PC-3 (cell line): ENCODE results near the gene KCTD16. TPM values are rescaled to one million over a fixed set of nuclear protein-coding genes. Genes with fewer than 3 reads are reported as not detected.

ENCODE experiments used
- ATAC-seq: fragments of 200-7000 bp; cut with Tn5 transposase; 2 replicates; pipeline ENCODE4 v1.9.1; 2020; ENCODE audit warnings: mild to moderate bottlenecking, moderate library complexity
- BruUV-seq: library from RNA; stranded (reverse); fragments of 400-500 nt; replicated peaks from 2 replicates; lab custom pipeline; 2021; lab: Mats Ljungman, UMichigan
- CTCF ChIA-PET: fragments of 300-600 bp; sonication (Branson Sonifier 250); formaldehyde crosslinking; loops from one replicate; lab custom pipeline; 2022; ENCODE audit warnings: antibody characterized with exemption; lab: Charles Lee
- POLR2A ChIA-PET: fragments of 300-600 bp; sonication (Branson Sonifier 250); formaldehyde crosslinking; loops from one replicate; lab custom pipeline; 2022; ENCODE audit warnings: antibody characterized with exemption; ENCODE audit not compliant: unreplicated experiment; lab: Charles Lee
- DNase-seq: peaks from one replicate; pipeline ENCODE4 v3.0.0-alpha.2; 2015
- H2AFZ ChIP-seq: fragments of 300-600 bp; sonication (generic); 2 replicates; pipeline ENCODE4 v1.6.0; 2016; ENCODE audit warnings: antibody characterized with exemption, low read length
- H3F3A ChIP-seq: fragments of 300-600 bp; sonication (generic); one replicate; pipeline ENCODE4 v1.6.0; 2017; ENCODE audit warnings: antibody characterized with exemption, low read length, control low read depth, mild to moderate bottlenecking; ENCODE audit not compliant: unreplicated experiment
- H3K27ac ChIP-seq: fragments of 300-600 bp; sonication (generic); 2 replicates; pipeline ENCODE4 v1.5.1; 2016; ENCODE audit warnings: mild to moderate bottlenecking, low read length
- H3K27me3 ChIP-seq: fragments of 300-600 bp; sonication (generic); 2 replicates; pipeline ENCODE4 v1.6.1; 2016; ENCODE audit warnings: low read length, mixed read lengths
- H3K36me3 ChIP-seq: fragments of 300-600 bp; sonication (generic); 2 replicates; pipeline ENCODE4 v1.6.1; 2016; ENCODE audit warnings: low read depth, mixed run types, low read length, mixed read lengths
- H3K4me1 ChIP-seq: fragments of 300-600 bp; sonication (generic); 2 replicates; pipeline ENCODE4 v1.5.1; 2016; ENCODE audit warnings: low read length; ENCODE audit not compliant: insufficient read depth
- H3K4me2 ChIP-seq: fragments of 300-600 bp; sonication (generic); 2 replicates; pipeline ENCODE4 v1.6.0; 2016; ENCODE audit warnings: low read length
- H3K4me3 ChIP-seq: fragments of 300-600 bp; sonication (generic); 2 replicates; pipeline ENCODE4 v1.5.1; 2016; ENCODE audit warnings: mild to moderate bottlenecking, low read length, mixed read lengths
- H3K79me2 ChIP-seq: fragments of 300-600 bp; sonication (generic); 2 replicates; pipeline ENCODE4 v1.6.1; 2017; ENCODE audit warnings: low read length, mixed read lengths
- H3K9ac ChIP-seq: fragments of 300-600 bp; sonication (generic); 2 replicates; pipeline ENCODE4 v1.6.0; 2016; ENCODE audit warnings: mild to moderate bottlenecking, low read length
- H3K9me2 ChIP-seq: fragments of 300-600 bp; sonication (generic); replicated peaks from 2 replicates; pipeline ENCODE4 v1.6.1; 2016; ENCODE audit warnings: mixed run types, low read length, mixed read lengths
- H3K9me3 ChIP-seq: fragments of 300-600 bp; sonication (generic); 2 replicates; pipeline ENCODE4 v1.6.1; 2016; ENCODE audit warnings: low read length, mixed read lengths
- H4K20me1 ChIP-seq: fragments of 300-600 bp; sonication (generic); 2 replicates; pipeline ENCODE4 v1.6.1; 2016; ENCODE audit warnings: low read length, mixed read lengths
- CTCF ChIP-seq: fragments of 300-600 bp; sonication (generic); conservative IDR thresholded peaks from 2 replicates; pipeline ENCODE4 v1.5.1; 2017; ENCODE audit warnings: antibody characterized with exemption, low read depth, mild to moderate bottlenecking, low read length
- EZH2 ChIP-seq: fragments of 300-600 bp; sonication (generic); IDR thresholded peaks from one replicate; pipeline ENCODE4 v1.6.1; 2017; ENCODE audit warnings: antibody characterized with exemption, mild to moderate bottlenecking, low read length; ENCODE audit not compliant: unreplicated experiment
- EZH2phosphoT487 ChIP-seq: fragments of 300-600 bp; sonication (generic); IDR thresholded peaks from 2 replicates; pipeline ENCODE4 v1.6.1; 2018; ENCODE audit warnings: mild to moderate bottlenecking, antibody characterized with exemption, low read length, borderline replicate concordance
- intact Hi-C: fragments of 100-400 bp; cut with micrococcal nuclease; formaldehyde crosslinking; loops from 2 replicates; pipeline ENCODE4 v1.9.0; 2023
- total RNA-seq: library from RNA; depleted of rRNA; stranded (reverse); fragments of >200 nt; gene quantifications from 2 replicates; pipeline ENCODE4 v1.2.3, GENCODE V29; 2014

The KCTD16 gene
- total RNA-seq, 1 experiment from 2014 or later: not detected

GRCh38 chr5:144189800-144190429 lies 19.2 kb downstream of the KCTD16 start:
- no peaks in the 10 kb centered on the region for H4K20me1 ChIP-seq
- no peak overlapping the region for H3K4me3 ChIP-seq
- no peak overlapping the region for H2AFZ ChIP-seq
- no peak overlapping the region for H3K9ac ChIP-seq
- H3K9me2 ChIP-seq: no peaks in the 10 kb centered on the region
- peak overlapping the region; percentile 61 for H3K4me2 ChIP-seq
- H3F3A ChIP-seq: no peaks in the 10 kb centered on the region
- no peaks in the 10 kb centered on the region for H3K36me3 ChIP-seq
- TF ChIP-seq EZH2 (no peak), CTCF (no peak)
- ChIA-PET CTCF (no interaction called here), POLR2A (no interaction called here)
- peak overlapping the region; percentile 11; the same call in 1 of the 2 replicates for H3K27ac ChIP-seq
- intact Hi-C loops: loop anchor here (10.0 kb wide), 1 partner anchor 1265 kb away; no protein-coding TSS in a partner anchor
- DNase-seq: peak; percentile 57
- peak; percentile 63 for ATAC-seq
- BruUV-seq: no TSS peak
- no peaks in the 10 kb centered on the region for H3K27me3 ChIP-seq
- H3K9me3 ChIP-seq: no peaks in the 10 kb centered on the region
- peaks cover 17% of the 10 kb centered on the region for H3K4me1 ChIP-seq
- H3K79me2 ChIP-seq: no peaks in the 10 kb centered on the region

DNA sequence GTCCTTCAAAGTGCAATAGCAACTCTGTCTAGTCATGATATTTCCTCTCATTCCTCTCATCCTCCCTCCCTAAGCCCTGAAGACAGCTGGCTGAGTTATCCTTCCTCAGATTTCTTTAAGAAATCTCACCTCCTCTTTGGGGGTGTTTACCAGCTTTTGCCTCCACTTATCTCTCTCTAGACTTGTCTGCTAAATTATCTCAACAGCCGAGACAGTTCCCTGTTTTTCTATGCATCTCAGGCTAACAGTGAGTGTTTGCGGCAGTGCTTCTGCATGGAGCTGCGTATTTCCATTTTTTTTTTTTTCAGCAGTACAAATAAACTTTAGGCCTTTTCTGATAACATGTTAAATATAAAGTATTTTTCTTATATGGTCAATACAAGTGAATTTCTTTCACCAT lies 20.9 kb downstream of the KCTD16 start:
- DNase-seq (no peak), ATAC-seq (no peak)
- Histone ChIP-seq H4K20me1 (no peaks in the 10 kb centered on the region), H3K79me2 (no peaks in the 10 kb centered on the region), H3K9me2 (no peaks in the 10 kb centered on the region), H3K27me3 (no peaks in the 10 kb centered on the region), H3K4me3 (no peak overlapping the region), H3F3A (no peaks in the 10 kb centered on the region), H3K9ac (no peak overlapping the region), H3K4me2 (peak overlapping the region; percentile 39; the same call in 1 of the 2 replicates), H3K27ac (no peak overlapping the region), H2AFZ (no peak overlapping the region), H3K4me1 (peaks cover 17% of the 10 kb centered on the region), H3K36me3 (no peaks in the 10 kb centered on the region), H3K9me3 (no peaks in the 10 kb centered on the region)
- ChIA-PET CTCF (interaction anchor here (0.6 kb wide), 1 partner anchor 1478 kb away, joined by 4 read pairs; no protein-coding TSS in a partner anchor), POLR2A (no interaction called here)
- TF ChIP-seq EZH2 (no peak), CTCF (no peak), EZH2phosphoT487 (no peak)
- BruUV-seq: no TSS peak
- intact Hi-C loops: no loop called here

DNA sequence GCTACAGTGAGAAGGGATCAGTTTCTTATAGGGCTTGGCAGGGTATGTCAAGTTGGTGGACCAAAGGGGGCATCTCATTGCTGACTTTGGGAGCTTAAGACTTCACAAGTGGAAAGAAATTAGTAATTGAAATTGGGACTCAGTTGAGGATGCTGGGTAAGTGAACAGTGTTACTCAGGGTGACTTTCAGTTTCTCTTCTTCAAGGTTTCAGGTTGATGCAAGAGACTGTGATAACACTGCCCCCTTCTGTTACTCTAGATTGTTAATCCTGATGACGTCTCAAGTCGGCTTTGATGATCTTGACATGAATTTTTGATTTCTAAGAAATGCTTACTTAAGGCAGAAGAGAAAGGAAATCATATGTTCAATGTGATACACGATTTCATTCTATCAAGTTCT lies 21.3 kb downstream of the KCTD16 start:
- POLR2A ChIA-PET: no interaction called here
- no peaks in the 10 kb centered on the region for H3K9me2 ChIP-seq
- no peaks in the 10 kb centered on the region for H3K36me3 ChIP-seq
- no peak overlapping the region for H3K4me3 ChIP-seq
- H3K27ac ChIP-seq: no peak overlapping the region
- no peak overlapping the region for H3K9ac ChIP-seq
- DNase-seq (peak; percentile 70), ATAC-seq (peak; percentile 60)
- peak overlapping the region; percentile 39; the same call in 1 of the 2 replicates for H3K4me2 ChIP-seq
- no peaks in the 10 kb centered on the region for H4K20me1 ChIP-seq
- no peaks in the 10 kb centered on the region for H3K79me2 ChIP-seq
- H3K4me1 ChIP-seq: peaks cover 17% of the 10 kb centered on the region
- H3K27me3 ChIP-seq: no peaks in the 10 kb centered on the region
- H2AFZ ChIP-seq: no peak overlapping the region
- BruUV-seq: no TSS peak
- H3K9me3 ChIP-seq: no peaks in the 10 kb centered on the region
- CTCF ChIA-PET: no interaction called here
- TF ChIP-seq EZH2phosphoT487 (no peak), CTCF (peak; percentile 62)
- intact Hi-C loops: no loop called here
- no peaks in the 10 kb centered on the region for H3F3A ChIP-seq
